ENCODE results near the gene NXNL2.

NXNL2 gene

DNA sequence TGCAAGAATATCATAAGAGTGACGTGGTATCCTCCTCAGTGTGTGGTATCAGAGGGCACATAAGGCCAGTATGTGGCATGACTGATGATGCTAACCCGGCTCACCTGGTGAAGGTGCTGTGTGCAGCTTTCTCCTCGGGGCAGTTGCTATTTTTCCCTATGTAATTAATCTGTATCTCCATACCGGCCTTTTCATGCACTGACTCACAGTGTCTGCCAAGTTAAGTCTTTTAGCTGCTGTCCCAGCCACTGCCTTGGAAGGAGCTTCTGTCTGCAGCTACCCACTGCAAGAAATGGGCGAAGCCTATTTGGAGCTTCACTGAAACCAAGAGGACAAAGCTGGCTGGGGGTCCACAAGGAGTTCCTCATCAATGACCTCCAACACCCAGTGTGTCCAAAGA is 46.0 kb downstream of the NXNL2 start:
- DNase-seq = no peak

DNA sequence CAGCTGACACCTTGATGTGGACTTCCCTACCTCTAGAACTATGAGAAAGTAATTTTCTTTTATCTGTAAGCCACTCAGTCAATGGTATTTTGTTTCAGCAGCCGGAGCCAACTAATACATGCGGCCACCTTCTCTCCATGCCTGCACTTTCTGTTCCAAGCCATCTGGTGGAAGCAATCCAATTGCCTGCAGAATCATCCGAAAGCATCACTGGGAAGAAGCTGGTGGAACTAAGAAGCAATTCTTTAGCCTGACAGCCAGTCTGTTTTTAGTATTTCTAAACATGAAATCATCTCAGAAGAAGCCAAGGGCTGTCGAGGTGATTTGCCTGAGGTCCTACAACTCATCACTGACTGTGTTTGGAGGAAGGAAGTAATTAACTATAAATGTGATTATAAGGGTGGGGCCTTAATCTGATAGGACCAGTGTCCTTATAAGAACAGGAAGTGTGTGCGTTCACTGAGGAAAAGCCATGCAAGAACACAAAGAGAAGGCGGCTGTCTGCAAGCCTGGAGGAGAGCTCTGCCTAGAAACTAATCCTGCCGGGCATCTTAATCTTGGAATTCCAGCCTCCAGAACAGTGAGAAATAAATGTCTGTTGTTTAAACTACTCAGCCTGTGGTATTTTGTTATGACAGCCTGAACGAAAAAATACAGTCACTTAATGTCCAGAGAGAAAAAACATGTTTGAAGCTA is 49.1 kb downstream of the NXNL2 start:
- DNase-seq = peak; percentile 32

DNA sequence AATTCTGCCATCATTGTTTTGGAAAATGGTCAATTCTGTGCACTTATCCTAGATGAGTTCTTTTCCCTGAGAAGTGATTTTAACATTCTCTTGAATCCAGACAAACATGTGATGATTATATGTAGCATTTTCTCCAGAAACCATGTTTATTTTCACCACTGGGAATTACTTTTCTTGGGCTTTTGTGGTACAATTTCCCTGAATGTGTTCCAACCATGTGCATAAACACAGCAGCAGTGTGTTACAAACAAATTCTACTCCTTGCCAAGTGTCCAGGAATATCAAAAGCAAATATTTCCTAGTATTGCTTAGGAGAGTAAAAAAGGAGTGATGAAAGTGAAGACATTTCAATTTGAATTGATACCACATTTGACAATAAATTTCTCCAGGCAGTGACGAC is 50.4 kb downstream of the NXNL2 start:
- no peak for DNase-seq

DNA sequence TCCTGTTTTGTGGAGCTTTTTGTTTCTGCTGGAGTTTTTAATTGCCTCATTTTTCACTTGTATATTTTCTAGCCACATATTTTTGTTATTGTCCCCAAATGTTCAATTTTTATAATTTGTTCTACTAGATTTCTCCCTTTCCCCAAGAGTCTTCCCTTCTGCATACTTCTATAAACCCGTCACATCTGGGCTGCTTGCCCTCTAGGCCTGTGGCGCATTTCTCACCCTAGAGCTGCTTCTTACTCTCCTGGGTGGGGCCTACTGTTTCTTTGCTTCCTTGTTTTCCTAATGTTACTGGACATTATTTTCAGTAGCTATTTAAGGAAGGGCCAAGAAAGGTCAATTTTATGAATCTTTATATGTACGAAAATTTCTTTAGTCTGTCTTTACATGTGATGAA is 51.5 kb downstream of the NXNL2 start:
- no peak for DNase-seq

DNA sequence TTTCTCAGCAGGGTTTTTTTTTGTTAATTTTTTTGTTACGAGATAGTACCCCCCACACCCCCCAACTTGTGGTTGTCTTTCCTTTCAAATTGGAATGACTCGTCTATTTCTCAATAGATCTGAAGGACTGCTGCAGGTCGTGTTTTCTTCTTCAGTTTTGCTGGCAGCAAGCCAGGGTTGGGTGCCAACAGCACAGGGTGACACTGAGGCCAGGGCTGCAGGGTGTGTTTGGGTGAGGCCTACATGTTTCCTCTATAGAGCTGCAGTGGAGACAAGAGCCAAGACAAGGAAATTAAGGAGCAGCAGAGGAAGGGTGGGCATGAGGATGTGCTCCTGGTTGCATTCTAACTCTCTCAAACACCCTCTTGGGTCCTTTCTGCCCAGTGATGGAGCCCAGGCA is 52.2 kb downstream of the NXNL2 start:
- no peak for DNase-seq

DNA sequence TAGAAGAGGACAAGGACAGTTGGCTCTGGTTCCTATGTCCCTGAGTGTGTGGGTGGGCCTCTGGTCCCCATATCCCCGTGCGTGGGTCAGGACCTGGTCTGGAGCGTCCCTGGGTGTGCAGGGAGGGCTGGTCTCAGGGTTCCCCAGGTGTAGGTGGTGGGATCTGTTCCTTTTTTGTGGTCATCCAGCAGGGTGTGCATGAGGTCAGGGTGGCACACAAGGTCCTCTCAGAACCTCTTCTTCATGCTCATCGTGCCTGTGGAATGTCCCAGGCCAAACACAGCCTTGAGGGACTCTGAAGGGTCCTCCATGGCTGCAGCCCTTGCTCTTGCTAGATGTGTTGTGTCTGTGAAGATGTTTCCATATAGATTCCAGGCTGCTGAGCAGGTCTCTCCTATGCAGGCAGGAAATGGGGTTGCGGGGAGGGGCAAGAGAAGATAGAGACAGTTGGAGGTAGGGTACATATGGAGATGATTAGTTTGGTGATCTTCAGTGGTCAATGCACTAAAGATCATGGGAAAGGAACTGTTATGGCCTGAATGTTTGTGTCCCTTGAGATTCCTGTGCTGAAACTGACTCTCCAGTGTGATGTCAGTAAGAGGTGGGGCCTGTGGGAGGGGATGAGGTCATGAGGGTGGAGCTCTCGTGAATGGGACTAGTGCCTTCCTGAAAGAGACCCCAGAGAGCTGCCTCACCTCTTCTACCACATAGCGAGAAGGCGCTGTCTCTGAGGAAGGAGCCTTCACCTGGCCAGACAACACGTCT is 53.1 kb downstream of the NXNL2 start:
- no peak for DNase-seq

DNA sequence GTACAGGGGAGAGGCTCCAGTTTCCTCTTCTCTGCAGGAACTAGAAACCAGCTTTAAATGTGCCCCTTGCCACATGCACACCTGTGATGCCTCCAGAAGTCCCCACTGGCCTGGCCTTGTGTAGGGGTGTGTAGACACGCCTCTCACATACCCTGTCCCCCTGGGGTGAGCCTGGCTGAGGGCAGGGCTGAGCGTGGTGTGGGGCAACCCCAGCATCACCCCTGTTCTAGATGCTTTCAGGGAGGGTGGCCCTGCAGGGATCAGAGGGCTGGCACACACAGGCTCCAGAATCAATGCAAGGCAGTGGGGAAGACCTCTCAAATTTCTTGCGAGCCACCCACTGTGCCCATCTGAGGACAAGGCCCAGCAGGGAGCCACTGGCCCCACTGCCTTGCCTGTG is 54.7 kb downstream of the NXNL2 start:
- no peak for DNase-seq

DNA sequence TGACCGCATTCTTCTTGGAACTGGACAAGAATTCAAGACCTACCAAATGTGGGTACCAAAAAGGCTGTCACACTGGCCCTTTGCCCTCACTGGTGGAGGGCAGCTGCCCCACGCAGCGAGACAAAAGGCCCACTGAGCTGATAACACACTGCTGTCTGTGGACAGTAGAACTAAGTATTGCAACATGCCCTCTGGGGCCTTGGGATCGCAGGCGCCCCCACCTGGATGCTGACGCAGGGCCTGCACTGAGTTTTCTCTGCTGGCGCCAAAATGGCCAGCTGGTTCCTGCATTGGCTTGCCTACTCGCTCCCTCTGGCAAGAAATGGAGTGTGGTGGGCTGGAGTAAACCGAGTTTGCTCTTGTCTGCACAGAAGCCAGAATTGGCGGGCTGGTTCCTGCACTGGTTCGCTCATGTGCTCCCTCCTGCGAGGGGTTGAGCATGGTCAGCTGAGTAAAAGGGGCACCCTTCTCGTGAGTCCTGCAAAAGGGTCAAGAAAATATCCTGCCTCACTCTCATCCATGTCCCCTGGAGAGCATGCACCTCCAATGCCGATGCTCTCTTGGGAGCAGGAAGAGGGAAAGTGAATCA is 55.7 kb downstream of the NXNL2 start:
- DNase-seq = no peak

DNA sequence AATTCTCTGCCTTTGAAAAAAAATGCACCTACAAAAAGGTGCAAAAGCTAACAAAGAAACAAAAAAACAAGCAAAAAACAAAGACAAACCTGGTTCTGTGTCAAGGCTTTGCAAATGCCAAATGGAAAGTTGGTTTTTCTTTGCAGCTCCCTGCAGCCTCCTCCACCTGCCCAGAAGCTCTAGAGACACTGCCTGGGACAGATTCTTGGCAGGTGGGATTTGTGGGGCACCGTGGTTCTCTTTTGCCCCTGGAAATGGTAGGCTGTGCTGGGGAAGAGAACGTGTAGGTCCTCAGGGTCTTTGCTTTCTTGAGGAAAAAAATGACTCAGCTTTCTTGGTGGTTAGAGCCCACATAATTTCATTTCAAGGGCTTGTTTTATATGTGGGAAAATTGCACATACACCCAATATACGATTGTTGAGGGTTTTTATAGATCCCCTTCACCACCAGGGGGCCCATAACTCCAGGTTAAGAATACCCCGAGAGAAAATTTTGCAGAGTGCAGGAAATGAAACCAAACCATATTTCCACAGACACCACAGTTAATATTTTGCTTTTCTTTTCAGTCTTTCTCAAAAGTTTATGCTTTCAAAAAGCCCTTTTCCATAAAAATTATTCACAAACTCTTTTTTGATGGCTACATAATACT is 58.7 kb downstream of the NXNL2 start:
- peak; percentile 60 for DNase-seq

Data from amniotic stem cell (primary cell).